ENCODE measurements around the gene HOXB13.

GRCh38 chr17:48730240-48730550 is 1.6 kb upstream of the HOXB13 start:
- TF ChIP-seq CTCF (IDR thresholded peaks at IDR 0.05): no peak
- no peak for TF ChIP-seq EZH2phosphoT487 (IDR thresholded peaks at IDR 0.05)
- no peak for TF ChIP-seq EZH2 (IDR thresholded peaks at IDR 0.05)
